ENCODE measurements around the gene CLSTN1. TPM values are rescaled to one million over a fixed set of nuclear protein-coding genes. Genes with fewer than 3 reads are reported as not detected.

Gene CLSTN1
- total RNA-seq, 1 donor from 2014 or later = 84.8 TPM

- DNase-seq (ENCODE audit: low spot score) = no peak
- no peaks in the 10 kb centered on the region for H3K36me3 Mint-ChIP-seq (ENCODE audit: low read depth, unreplicated experiment)
- no peak overlapping the region for H3K4me3 Mint-ChIP-seq (ENCODE audit: unreplicated experiment)
- peaks cover 1% of the 10 kb centered on the region for H3K27me3 Mint-ChIP-seq (ENCODE audit: unreplicated experiment)
- no peaks in the 10 kb centered on the region for H3K9me3 Mint-ChIP-seq (ENCODE audit: unreplicated experiment)
- TF ChIP-seq, protein P1, sequence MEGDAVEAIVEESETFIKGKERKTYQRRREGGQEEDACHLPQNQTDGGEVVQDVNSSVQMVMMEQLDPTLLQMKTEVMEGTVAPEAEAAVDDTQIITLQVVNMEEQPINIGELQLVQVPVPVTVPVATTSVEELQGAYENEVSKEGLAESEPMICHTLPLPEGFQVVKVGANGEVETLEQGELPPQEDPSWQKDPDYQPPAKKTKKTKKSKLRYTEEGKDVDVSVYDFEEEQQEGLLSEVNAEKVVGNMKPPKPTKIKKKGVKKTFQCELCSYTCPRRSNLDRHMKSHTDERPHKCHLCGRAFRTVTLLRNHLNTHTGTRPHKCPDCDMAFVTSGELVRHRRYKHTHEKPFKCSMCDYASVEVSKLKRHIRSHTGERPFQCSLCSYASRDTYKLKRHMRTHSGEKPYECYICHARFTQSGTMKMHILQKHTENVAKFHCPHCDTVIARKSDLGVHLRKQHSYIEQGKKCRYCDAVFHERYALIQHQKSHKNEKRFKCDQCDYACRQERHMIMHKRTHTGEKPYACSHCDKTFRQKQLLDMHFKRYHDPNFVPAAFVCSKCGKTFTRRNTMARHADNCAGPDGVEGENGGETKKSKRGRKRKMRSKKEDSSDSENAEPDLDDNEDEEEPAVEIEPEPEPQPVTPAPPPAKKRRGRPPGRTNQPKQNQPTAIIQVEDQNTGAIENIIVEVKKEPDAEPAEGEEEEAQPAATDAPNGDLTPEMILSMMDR (IDR thresholded peaks at IDR 0.05; ENCODE audit: unreplicated experiment) = no peak
- peaks cover 12% of the 10 kb centered on the region for H3K4me1 Mint-ChIP-seq (ENCODE audit: unreplicated experiment)
- H3K27ac Mint-ChIP-seq (ENCODE audit: unreplicated experiment) = no peak overlapping the region
These were observed 62.9 kb downstream of the CLSTN1 start for GRCh38 chr1:9760824-9761223.

GRCh38 chr1:9759939-9760338 lies 63.8 kb downstream of the CLSTN1 start:
- no peaks in the 10 kb centered on the region for H3K36me3 Mint-ChIP-seq (ENCODE audit: low read depth, unreplicated experiment)
- peaks cover 20% of the 10 kb centered on the region for H3K4me1 Mint-ChIP-seq (ENCODE audit: unreplicated experiment)
- H3K27ac Mint-ChIP-seq (ENCODE audit: unreplicated experiment) = no peak overlapping the region
- TF ChIP-seq, protein P1 (IDR thresholded peaks at IDR 0.05; ENCODE audit: unreplicated experiment) = no peak
- DNase-seq (ENCODE audit: low spot score) = no peak
- H3K9me3 Mint-ChIP-seq (ENCODE audit: unreplicated experiment) = no peaks in the 10 kb centered on the region
- peaks cover 1% of the 10 kb centered on the region for H3K27me3 Mint-ChIP-seq (ENCODE audit: unreplicated experiment)
- no peak overlapping the region for H3K4me3 Mint-ChIP-seq (ENCODE audit: unreplicated experiment)

- H3K27ac Mint-ChIP-seq (ENCODE audit: unreplicated experiment) = no peak overlapping the region
- H3K27me3 Mint-ChIP-seq (ENCODE audit: unreplicated experiment) = peaks cover 1% of the 10 kb centered on the region
- H3K4me1 Mint-ChIP-seq (ENCODE audit: unreplicated experiment) = peaks cover 21% of the 10 kb centered on the region
- TF ChIP-seq, protein P1 (IDR thresholded peaks at IDR 0.05; ENCODE audit: unreplicated experiment) = no peak
- H3K36me3 Mint-ChIP-seq (ENCODE audit: low read depth, unreplicated experiment) = no peaks in the 10 kb centered on the region
- H3K9me3 Mint-ChIP-seq (ENCODE audit: unreplicated experiment) = no peaks in the 10 kb centered on the region
- no peak for DNase-seq (ENCODE audit: low spot score)
- H3K4me3 Mint-ChIP-seq (ENCODE audit: unreplicated experiment) = no peak overlapping the region
These were observed 65.1 kb downstream of the CLSTN1 start for GRCh38 chr1:9758559-9759121.

- Mint-ChIP-seq H3K9me3 (ENCODE audit: unreplicated experiment) (no peaks in the 10 kb centered on the region), H3K4me1 (ENCODE audit: unreplicated experiment) (peaks cover 16% of the 10 kb centered on the region), H3K36me3 (ENCODE audit: low read depth, unreplicated experiment) (peaks cover 11% of the 10 kb centered on the region), H3K27ac (ENCODE audit: unreplicated experiment) (peak overlapping the region; percentile 8), H3K4me3 (ENCODE audit: unreplicated experiment) (no peak overlapping the region), H3K27me3 (ENCODE audit: unreplicated experiment) (no peaks in the 10 kb centered on the region)
- DNase-seq (ENCODE audit: low spot score) = no peak
- TF ChIP-seq, protein P1 (IDR thresholded peaks at IDR 0.05; ENCODE audit: unreplicated experiment) = no peak
These were observed 68.2 kb downstream of the CLSTN1 start for GRCh38 chr1:9755441-9755995.

GRCh38 chr1:9753121-9753531 lies 70.6 kb downstream of the CLSTN1 start:
- Mint-ChIP-seq H3K27me3 (ENCODE audit: unreplicated experiment) (no peaks in the 10 kb centered on the region), H3K9me3 (ENCODE audit: unreplicated experiment) (no peaks in the 10 kb centered on the region), H3K36me3 (ENCODE audit: low read depth, unreplicated experiment) (peaks cover 21% of the 10 kb centered on the region), H3K27ac (ENCODE audit: unreplicated experiment) (no peak overlapping the region), H3K4me1 (ENCODE audit: unreplicated experiment) (peaks cover 12% of the 10 kb centered on the region), H3K4me3 (ENCODE audit: unreplicated experiment) (no peak overlapping the region)
- no peak for DNase-seq (ENCODE audit: low spot score)
- TF ChIP-seq, protein P1 (IDR thresholded peaks at IDR 0.05; ENCODE audit: unreplicated experiment) = no peak

All from endothelial cell (in vitro differentiated cells).